ENCODE data around the gene SMAD3. TPM values are rescaled to one million over a fixed set of nuclear protein-coding genes. Genes with fewer than 3 reads are reported as not detected.

The SMAD3 gene
- total RNA-seq, 4 donors from 2014 or later, result 21.2 to 32.3 (median 24.2) TPM

GRCh38 chr15:67242708-67243111 lies 177.3 kb downstream of the SMAD3 start:
- H3K4me3 ChIP-seq, result no peak overlapping the region
- H3K4me1 ChIP-seq, result peaks cover 0 to 33% (median 17%) of the 10 kb centered on the region in 4 donors
- TF ChIP-seq CTCF (IDR thresholded peaks at IDR 0.05) (no peak), POLR2A (IDR thresholded peaks at IDR 0.05; ENCODE audit: low read depth) (no peak), EP300 (IDR thresholded peaks at IDR 0.05) (no peak), POLR2AphosphoS5 (IDR thresholded peaks at IDR 0.05) (no peak)
- H3K27ac ChIP-seq (replicated peaks in 1 of 4), result no peak overlapping the region
- 59% methylated on average over 3 of the region's 3 CpGs for WGBS
- DNase-seq (ENCODE audit: extremely low spot score), result no peak
- no peaks in the 10 kb centered on the region for H3K9me3 ChIP-seq
- H3K27me3 ChIP-seq, result no peaks in the 10 kb centered on the region
- H3K36me3 ChIP-seq, result peaks cover 0 to 7% (median 4%) of the 10 kb centered on the region in 4 donors
- intact Hi-C loops (cut with DNase I), result loop anchor here (10.0 kb wide), 1 partner anchor 192 kb away; no protein-coding TSS in a partner anchor

Other genes starting within 250 kb of the SMAD3 start
- 10 to 100 TPM; 21.3 to 37.8 (median 29.0) TPM for gene AAGAB, start 189.1 kb downstream of the SMAD3 start, total RNA-seq
- 1 to 10 TPM in 2 of 4 donors, under 1 TPM in 2; 0.58 to 2.4 (median 1.2) TPM for gene IQCH, start 189.2 kb downstream of the SMAD3 start, total RNA-seq

Data from esophagus muscularis mucosa (tissue), 4 donors.